KOPT-K1 (cell line): ENCODE measurements around the gene CAVIN1.
"Not testable (repeated sequence)": the region's sequence is repeated elsewhere in the genome, so short reads cannot be mapped to it uniquely, and the experiment has no call there.

Source experiments
- H3K27ac ChIP-seq: fragments of 200-600 bp; sonication (generic); 2 replicates; pipeline ENCODE4 v1.5.1; 2016; ENCODE audit warnings: antibody characterized with exemption, mild to moderate bottlenecking, low read depth, low read length; ENCODE audit not compliant: poor library complexity, severe bottlenecking
- H3K36me3 ChIP-seq: fragments of 200-600 bp; sonication (generic); 2 replicates; pipeline ENCODE4 v1.5.1; 2017; ENCODE audit warnings: antibody characterized with exemption, mild to moderate bottlenecking, low read length, moderate library complexity; ENCODE audit not compliant: insufficient read depth
- H3K9me3 ChIP-seq: fragments of 200-600 bp; sonication (generic); 2 replicates; pipeline ENCODE4 v1.5.1; 2017; ENCODE audit warnings: antibody characterized with exemption, low read length, mild to moderate bottlenecking; ENCODE audit not compliant: insufficient read depth, poor library complexity, severe bottlenecking

The CAVIN1 gene

DNA sequence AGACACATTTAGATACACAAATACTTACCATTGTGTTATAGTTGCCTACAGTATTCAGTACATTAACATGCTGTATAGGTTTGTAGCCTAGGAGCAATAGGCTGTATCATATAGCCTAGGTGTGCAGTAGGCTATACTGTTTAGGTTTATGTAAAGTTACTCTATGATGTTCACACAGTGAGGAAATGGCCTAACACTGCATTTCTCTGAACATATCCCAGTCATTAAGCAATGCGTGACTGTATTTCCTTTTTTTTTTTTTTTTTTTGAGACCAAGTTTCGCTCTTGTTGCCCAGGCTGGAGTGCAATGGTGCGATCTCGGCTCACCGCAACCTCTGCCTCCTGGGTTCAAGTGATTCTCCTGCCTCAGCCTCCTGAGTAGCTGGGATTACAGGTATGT lies 5.1 kb downstream of the CAVIN1 start:
- not testable (repeated sequence) for H3K36me3 ChIP-seq, H3K9me3 ChIP-seq, H3K27ac ChIP-seq

DNA sequence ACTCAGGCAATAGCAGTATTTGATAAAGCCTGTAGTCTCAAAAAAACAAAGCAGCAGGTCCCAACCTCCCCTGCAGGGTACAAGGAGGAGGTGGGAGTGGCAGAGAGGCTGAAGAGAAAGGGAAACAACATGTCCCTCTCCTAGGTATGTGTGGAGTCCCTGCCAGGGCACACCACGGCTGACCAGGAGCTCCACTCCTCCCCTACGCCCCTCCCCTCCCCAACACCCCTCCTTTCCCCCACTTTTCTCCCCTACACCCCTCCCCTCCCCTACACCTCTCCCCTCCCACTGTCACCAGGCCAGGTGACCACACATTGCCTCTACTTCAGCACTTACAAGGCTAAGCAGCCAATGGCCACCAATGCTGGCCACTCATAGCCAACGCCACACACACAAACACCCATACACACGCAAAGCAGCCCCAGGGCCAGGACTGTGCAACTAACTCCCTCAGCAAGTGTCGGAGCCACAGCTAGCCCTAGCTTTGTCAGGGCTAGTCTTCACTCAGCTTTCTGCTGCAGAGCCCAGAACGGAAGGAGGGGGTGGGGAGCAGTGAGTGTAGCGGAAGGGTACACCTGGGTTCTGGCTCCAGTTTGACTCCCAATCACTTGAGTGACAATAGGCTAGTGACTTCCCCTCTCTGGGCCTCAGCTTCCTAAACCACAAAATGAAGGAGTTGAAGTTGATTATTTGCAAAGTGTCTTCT lies 8.2 kb downstream of the CAVIN1 start:
- Histone ChIP-seq H3K9me3 (no peaks in the 10 kb centered on the region), H3K27ac (peak overlapping the region; percentile 90), H3K36me3 (no peaks in the 10 kb centered on the region)

DNA sequence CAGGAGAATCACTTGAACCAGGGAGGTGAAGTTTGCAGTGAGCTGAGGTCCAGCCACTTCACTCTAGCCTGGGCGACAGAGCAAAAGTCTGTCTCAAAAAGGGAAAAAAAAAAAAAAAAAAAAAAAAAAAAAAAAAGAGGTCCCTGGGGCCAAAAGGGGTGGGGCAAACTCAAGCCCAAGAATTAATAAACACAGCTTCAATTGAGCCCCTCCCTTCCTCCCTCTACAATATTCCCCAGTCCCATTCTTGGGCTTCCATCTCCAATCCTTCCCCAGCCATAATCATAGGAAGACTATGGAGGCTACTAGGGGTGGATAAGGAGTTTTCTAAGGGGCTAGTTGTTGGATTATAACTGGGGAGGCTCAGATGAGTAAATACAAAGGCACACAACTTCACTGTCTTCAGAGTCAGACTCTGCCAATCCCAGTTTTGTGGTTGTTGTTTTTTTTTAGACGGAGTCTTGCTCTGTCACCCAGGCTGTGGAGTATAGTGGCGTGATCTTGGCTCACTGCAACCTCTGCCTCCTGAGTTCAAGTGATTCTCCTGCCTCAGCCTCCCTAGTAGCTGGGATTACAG lies 9.5 kb downstream of the CAVIN1 start:
- no peaks in the 10 kb centered on the region for H3K9me3 ChIP-seq
- H3K27ac ChIP-seq = no peak overlapping the region
- H3K36me3 ChIP-seq = no peaks in the 10 kb centered on the region

DNA sequence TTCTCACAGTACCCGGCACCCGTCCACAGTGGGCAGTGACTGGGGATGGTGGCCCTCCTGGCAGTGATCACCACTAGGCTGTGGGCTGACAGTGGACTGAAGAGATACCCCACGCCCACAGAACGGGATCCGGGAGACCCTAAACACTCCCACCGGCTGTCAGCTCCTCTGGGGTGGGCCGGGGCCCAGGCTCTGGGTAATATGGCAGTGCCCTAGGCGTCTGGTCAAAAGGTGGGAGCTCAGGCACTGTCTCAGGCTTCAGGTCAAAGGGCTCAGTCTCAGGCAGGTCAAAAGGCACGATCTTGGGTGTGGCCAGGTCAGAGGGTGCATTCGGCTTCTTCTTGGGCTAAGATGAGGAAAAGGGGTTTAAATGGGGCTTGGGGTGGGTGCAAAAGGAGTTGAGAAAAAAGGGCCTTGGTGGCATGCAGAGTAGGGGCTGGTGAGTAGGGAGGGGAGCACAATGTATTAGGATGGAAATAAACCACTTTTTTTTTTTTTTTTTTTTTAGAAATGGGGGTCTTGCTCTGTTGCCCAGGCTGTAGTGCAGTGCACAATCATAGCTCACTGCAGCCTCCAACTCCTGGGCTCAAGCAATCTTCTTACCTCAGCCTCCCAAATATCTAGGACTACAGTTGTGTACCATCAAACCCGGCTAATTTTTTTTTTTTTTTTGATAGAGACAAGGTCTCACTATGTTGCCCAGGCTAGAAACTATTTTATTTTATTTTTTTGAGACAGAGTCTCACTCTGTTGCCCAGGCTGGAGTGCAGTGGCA lies 11.0 kb downstream of the CAVIN1 start:
- no peaks in the 10 kb centered on the region for H3K36me3 ChIP-seq
- no peaks in the 10 kb centered on the region for H3K9me3 ChIP-seq
- no peak overlapping the region for H3K27ac ChIP-seq

DNA sequence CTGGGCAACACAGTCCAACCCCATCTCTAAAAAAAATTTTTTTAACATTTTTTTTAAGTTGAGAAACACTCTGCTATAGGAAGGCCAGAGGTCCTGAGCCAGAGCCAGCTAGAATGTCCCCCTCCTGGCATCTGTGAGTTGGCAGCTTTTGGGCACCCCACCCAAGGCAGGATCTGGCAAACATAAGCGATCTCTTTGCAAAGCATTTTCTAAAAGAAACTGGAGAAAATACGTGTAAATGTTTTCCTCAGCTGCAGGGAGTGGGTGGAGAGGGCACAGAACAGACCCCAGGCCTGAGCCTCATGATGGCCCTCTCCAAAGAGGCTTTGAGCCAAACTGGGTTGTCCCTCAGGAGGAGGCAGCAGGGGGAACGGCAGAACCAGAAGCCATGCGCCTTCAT lies 11.7 kb downstream of the CAVIN1 start:
- no peaks in the 10 kb centered on the region for H3K9me3 ChIP-seq
- no peak overlapping the region for H3K27ac ChIP-seq
- no peaks in the 10 kb centered on the region for H3K36me3 ChIP-seq

DNA sequence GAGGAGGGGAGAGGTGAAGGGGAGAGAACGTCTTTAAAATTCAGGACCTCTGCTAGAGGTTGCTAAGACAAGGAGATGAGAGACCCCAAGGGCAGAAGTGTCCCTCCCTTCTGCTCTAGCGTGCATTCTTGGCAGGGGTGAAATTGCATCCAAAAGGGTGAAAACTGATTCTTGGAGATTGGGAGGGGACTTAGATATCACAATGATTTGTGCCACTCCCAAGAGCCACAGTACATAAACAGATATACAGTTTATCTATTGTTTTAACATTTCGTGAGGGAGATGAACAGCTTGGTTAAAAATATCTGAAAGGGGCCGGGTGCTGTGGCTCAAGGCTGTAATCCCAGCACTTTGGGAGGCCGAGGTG lies 12.8 kb downstream of the CAVIN1 start:
- Histone ChIP-seq H3K9me3 (no peaks in the 10 kb centered on the region), H3K36me3 (no peaks in the 10 kb centered on the region), H3K27ac (no peak overlapping the region)

DNA sequence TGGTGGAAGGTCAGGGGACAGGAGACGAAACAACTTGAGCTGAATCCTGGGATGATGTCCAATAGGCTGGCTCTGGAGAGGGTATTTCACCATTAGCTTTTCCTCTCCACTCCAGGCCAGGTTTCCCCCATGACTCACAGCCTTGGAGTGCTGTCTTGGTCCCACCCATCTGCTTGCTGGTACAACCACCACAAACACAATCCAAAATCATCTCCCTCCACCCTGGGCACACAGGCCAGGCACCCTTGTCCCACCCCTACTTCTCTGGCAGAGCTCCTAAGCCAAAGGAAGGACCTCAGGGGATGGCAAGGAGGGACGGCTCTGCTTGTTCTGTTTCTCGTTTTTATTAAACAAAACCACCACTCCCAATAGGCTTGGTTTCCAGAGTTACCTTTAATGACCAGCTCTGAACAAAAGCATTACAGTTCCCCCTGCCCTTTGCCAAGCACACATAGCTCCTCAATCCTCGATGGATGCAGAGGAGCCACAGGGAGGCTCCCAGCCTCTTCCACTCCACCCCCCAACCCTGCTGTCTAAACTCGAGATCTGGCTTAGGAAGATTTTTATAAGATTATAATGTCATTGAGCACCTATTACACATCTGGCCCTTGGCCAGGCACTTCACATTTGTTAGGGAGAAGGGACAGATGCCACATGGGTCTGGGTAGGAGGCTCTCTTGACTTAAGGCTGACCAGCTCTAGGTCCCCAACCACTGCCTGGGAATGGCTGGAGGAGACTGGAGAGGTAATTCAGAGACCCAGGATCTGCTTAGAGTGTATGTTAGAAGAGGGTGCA lies 13.3 kb downstream of the CAVIN1 start:
- Histone ChIP-seq H3K27ac (no peak overlapping the region), H3K9me3 (no peaks in the 10 kb centered on the region), H3K36me3 (no peaks in the 10 kb centered on the region)

DNA sequence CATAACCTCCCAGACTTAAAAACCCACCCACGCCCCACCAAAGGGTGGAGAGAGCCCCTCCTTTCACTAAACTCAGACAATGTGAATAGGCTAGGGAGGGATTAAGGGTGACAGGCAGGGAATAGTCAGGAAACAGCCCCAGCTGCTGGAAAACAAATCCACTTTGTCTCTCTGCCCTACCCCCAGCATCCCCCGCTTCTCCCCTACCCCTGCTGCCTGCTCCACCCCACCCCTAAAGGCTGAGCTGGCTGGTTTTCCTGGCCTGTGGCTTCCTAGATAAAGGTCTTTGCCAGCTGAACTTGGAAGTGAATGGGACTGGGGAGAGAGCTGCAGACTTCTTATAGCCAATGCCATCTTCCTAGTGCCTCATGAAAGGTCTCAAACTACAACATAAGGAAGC lies 15.0 kb downstream of the CAVIN1 start:
- Histone ChIP-seq H3K27ac (no peak overlapping the region), H3K9me3 (no peaks in the 10 kb centered on the region), H3K36me3 (no peaks in the 10 kb centered on the region)

DNA sequence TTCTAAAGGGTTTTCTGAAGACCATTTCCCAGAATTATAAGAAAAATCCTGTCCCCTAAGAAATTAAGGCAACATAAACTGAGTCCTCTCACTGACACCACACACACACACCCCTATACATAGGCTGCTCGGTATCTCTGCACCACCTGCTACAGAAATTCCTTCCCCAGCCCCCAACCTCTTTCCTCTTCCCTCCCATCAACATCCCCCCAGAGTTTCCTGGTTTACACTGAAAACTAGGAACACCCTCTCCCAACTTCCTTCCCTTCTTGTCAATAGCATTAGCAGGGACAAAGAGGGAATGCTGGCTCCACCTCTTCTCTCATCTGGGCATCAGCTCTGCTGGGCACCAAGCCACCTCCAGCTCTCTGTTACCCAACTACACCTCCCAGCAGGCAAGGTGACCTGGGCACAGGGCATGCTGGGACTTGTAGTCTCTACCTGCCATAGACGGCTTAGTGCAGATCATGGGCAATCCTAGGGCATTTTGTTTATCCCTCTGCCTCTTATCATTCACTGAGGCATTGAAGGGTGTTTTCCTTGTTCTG lies 15.7 kb downstream of the CAVIN1 start:
- peak overlapping the region; percentile 24 for H3K27ac ChIP-seq
- no peaks in the 10 kb centered on the region for H3K9me3 ChIP-seq
- no peaks in the 10 kb centered on the region for H3K36me3 ChIP-seq

DNA sequence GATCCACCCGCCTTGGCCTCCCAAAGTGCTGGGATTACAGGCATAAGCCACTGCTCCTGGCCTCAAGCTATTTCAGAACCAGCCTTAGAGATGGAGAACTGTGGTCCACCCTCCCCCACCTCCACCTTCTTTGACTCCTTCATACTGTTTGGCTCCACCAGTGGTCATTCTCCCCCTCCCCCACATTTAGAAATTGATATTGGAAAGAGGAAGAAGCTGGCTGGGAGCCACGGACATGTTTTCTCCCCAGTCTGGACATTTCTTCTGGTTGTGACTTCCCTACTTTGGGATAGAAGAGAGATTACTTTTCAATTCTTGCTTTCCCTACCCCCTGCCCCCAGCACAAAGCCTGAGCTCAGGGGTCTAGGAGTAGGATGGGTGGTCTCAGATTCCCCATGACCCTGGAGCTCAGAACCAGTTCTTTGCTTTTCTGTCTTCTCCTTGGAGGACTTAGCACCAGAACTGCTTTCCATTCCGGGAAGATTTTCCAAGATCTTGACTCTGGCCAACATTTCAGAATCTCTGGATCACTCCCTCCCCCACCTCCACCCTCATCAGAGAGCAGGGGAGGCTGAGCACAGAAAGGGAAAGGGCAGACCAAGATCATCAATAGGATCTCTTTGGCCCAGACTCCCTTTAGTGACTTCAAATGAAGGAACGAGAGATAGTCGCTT lies 16.3 kb downstream of the CAVIN1 start:
- H3K27ac ChIP-seq = peak overlapping the region; percentile 24
- no peaks in the 10 kb centered on the region for H3K36me3 ChIP-seq
- no peaks in the 10 kb centered on the region for H3K9me3 ChIP-seq

DNA sequence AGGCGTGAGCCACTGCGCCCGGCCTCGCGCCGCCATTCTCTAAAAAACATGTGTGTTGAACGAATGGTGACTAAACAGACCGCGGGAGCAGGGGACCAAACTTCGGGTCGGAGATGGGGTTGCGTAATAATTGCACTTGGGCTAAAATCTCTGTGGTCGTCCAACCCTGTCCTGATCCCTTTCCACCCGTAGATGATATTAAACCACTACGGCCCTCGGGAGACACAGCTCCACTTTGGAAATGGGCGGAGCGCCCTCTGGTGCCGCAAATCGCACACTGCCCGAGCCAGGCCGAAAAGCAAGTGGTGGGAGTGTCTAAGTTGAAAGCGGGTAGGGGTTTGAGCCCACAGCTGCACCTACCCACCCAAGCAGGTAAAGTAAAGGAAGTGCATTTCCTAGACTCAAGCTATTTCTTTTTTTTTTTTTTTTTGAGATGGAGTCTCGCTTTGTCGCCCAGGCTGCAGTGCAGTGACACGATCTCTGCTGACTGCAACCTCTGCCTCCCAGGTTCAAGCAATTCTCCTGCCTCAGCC lies 17.0 kb downstream of the CAVIN1 start:
- Histone ChIP-seq H3K27ac (no peak overlapping the region), H3K36me3 (no peaks in the 10 kb centered on the region), H3K9me3 (no peaks in the 10 kb centered on the region)

DNA sequence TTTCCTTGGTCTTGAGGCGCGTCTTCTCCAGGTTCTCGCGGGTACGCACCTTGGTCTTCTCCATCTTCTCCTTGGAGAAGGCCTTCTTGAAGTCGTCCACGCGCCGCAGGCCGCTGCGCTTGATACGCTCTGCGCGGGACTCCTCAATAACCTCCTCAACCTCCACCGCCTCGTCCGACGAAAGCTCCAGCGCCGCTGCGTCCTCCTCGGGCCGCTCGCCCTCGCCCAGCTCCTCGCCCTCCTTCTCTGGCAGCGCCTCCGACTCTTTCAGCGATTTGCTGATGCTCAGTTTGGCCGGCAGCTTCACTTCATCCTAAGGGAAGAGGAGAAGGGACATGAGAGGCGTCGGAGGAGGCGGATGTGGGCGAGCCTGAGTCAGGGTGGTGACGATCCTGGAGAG lies 18.0 kb downstream of the CAVIN1 start:
- no peaks in the 10 kb centered on the region for H3K36me3 ChIP-seq
- H3K9me3 ChIP-seq = no peaks in the 10 kb centered on the region
- H3K27ac ChIP-seq = no peak overlapping the region

DNA sequence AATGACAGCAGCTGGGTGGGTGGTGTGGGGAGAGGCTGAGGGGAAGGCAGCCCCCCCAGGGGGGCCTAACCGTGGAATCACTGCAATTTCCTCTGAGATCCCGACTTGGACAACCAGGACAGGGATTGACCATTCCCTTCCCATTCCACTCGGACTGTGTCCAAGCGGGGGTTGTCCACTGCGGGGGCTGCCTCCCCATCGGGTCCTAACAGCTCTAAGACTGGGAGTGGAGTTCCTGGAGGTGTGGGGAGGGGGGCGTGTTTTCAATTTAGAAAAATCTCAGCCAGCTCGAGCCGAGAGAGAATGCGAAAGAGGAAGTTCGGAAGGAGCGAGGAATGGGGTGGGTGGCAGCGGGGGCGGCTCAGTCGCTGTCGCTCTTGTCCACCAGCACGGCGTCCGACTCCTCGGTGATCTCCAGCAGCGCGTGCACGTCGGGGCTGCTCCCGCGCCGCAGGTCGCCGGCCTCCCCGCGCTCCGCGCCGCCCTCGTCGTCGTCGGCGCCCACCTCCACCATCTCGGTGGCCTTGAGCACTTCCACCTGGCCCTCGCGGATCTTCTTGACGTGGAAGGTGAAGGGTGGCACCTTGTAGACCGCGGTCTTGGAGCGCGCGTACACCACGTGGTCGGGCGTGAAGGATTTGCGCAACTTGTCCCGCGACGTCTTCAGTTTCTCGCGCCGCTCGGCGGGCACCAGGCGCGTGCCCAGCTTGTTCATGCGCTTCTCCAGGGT lies 18.6 kb downstream of the CAVIN1 start:
- H3K27ac ChIP-seq = no peak overlapping the region
- no peaks in the 10 kb centered on the region for H3K36me3 ChIP-seq
- no peaks in the 10 kb centered on the region for H3K9me3 ChIP-seq

DNA sequence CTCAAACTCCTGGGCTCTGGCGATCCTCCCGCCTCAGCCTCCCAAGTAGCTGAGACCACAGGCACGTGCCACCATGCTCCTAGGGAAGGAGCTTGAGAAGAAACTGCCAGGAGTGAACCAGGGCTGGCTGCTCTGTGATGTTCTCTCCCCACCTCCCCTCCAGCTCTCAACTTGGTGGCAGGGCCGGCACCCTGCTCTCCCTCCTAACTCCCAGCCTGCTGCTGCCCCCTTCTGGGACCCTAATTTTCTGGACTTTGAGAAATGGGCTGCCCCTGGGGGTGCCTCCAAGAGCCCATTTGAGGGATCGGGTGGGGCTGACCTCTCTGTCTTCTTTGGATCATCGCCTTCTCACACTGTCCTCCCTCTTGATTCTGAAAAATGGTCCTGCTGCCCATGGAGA lies 19.9 kb downstream of the CAVIN1 start:
- Histone ChIP-seq H3K36me3 (no peaks in the 10 kb centered on the region), H3K9me3 (no peaks in the 10 kb centered on the region), H3K27ac (peak overlapping the region; percentile 75)
